Cardiac atrium fibroblast (primary cell): ENCODE data around the gene MPP3. TPM values are rescaled to one million over a fixed set of nuclear protein-coding genes. Genes with fewer than 3 reads are reported as not detected.

Experiments
- total RNA-seq: library from RNA; depleted of rRNA; stranded (reverse); fragments of >200 nt; gene quantifications from 2 replicates; pipeline ENCODE4 v1.2.3, GENCODE V29; 2015

MPP3 gene
- total RNA-seq = 4.4 and 6.3 TPM in 2 replicates

GRCh38 chr17:43832976-43833829 lies at the start of gene MPP3:
Gene MPP3, minus strand, starts transcription at chr17:43833146. Its CDS starts 1,240 bp downstream, at chr17:43831906.

GRCh38 chr17:43846963-43847371 lies 14.0 kb upstream of the MPP3 start, which contains the start of gene CD300LG:
Gene CD300LG, plus strand, starts transcription at chr17:43847176. Its CDS starts 41 bp downstream, at chr17:43847217.

GRCh38 chr17:43780135-43780534 lies 52.8 kb downstream of the MPP3 start, which contains the start of gene CFAP97D1:
Gene CFAP97D1, plus strand, starts transcription at chr17:43780435. Its CDS starts 28 bp downstream, at chr17:43780463.

GRCh38 chr17:43778337-43779144 lies 54.4 kb downstream of the MPP3 start, which contains the start of gene DUSP3:
Gene DUSP3, minus strand, starts transcription at chr17:43778977. Its CDS starts 53 bp downstream, at chr17:43778924.

GRCh38 chr17:43758497-43759174 lies 74.3 kb downstream of the MPP3 start, which contains the start of gene SOST:
Gene SOST, minus strand, starts transcription at chr17:43758791. Its CDS starts 50 bp downstream, at chr17:43758741.

Other genes with a start within 250 kb of the MPP3 start
- 0.54 TPM in 1 of 2 replicates, not detected in the other for gene MEOX1, start 171.2 kb downstream of the MPP3 start, total RNA-seq
- not detected in 2 replicates for gene SOST, start 74.4 kb downstream of the MPP3 start, total RNA-seq
- 32.9 and 42.4 TPM in 2 replicates for gene DUSP3, start 54.2 kb downstream of the MPP3 start, total RNA-seq
- gene CFAP97D1, start 52.7 kb downstream of the MPP3 start, total RNA-seq = not detected in 2 replicates
- not detected in 2 replicates for gene CD300LG, start 14.0 kb upstream of the MPP3 start, total RNA-seq
- gene MPP2, start 74.4 kb upstream of the MPP3 start, total RNA-seq = 5.2 and 10.3 TPM in 2 replicates
- not detected in 2 replicates for gene PPY, start 109.3 kb upstream of the MPP3 start, total RNA-seq
- gene PYY, start 120.8 kb upstream of the MPP3 start, total RNA-seq = not detected in 2 replicates
- gene NAGS, start 171.5 kb upstream of the MPP3 start, total RNA-seq = 2.2 and 3.9 TPM in 2 replicates
- gene TMEM101, start 181.8 kb upstream of the MPP3 start, total RNA-seq = 33.2 and 38.9 TPM in 2 replicates
- 45.7 and 49.6 TPM in 2 replicates for gene LSM12, start 233.5 kb upstream of the MPP3 start, total RNA-seq
- gene G6PC3, start 237.6 kb upstream of the MPP3 start, total RNA-seq = 52.3 and 55.6 TPM in 2 replicates